ENCODE data around the gene RLF. TPM values are rescaled to one million over a fixed set of nuclear protein-coding genes. Genes with fewer than 3 reads are reported as not detected.
A peak's percentile ranks its signal among the peaks of the same experiment; 100 is the strongest.

RLF gene
- total and polyA plus RNA-seq, 10 of the 15 experiments (the other 5 are each of a cell fraction or from before 2014, with no cell fraction given) = 2.0 to 19.8 (median 8.7) TPM

- in situ Hi-C loops (cut with MboI) = no loop called here
- no peak for ATAC-seq
- no peaks in the 10 kb centered on the region for H3K4me1 ChIP-seq (ENCODE audit: control insufficient read depth, insufficient read depth, low read length)
- no peaks in the 10 kb centered on the region for H3K9me3 ChIP-seq (replicated peaks; ENCODE audit: control insufficient read depth, insufficient read depth, low read length)
- no peaks in the 10 kb centered on the region for H3K27me3 ChIP-seq (replicated peaks in 1 of 2; ENCODE audit: control insufficient read depth in 2 of 2, insufficient read depth in 2 of 2, low read length in 1 of 2)
- RAD21 ChIA-PET (ENCODE audit: unreplicated experiment) = interaction anchor here (0.6 to 2.7 kb wide), 10 partner anchors 9 to 243 kb away, joined by 3 to 19 read pairs (median 4); no protein-coding TSS in a partner anchor
- H3K36me3 ChIP-seq (ENCODE audit: control insufficient read depth in 2 of 2, insufficient read depth in 2 of 2, low read length in 1 of 2) = no peaks in the 10 kb centered on the region
- H3K27ac ChIP-seq (ENCODE audit: control insufficient read depth, insufficient read depth) = peak overlapping the region; percentile 93
- H3K9ac ChIP-seq (ENCODE audit: control insufficient read depth, insufficient read depth, low read length) = peak overlapping the region; percentile 93
- SMC1A ChIA-PET (ENCODE audit: uncharacterized antibody, unreplicated experiment) = interaction anchor here (0.6 to 7.0 kb wide), 10 partner anchors 9 to 243 kb away, joined by 3 to 66 read pairs (median 4); no protein-coding TSS in a partner anchor
- H4K20me1 ChIP-seq (ENCODE audit: control insufficient read depth, insufficient read depth) = peaks cover 5% of the 10 kb centered on the region; the same call in 1 of the 2 replicates
- H2AFZ ChIP-seq (ENCODE audit: control insufficient read depth, low read depth, low read length) = no peak overlapping the region
- FAIRE-seq = no peak
- BruUV-seq (replicated peaks) = no TSS peak
- CTCF ChIA-PET = interaction anchor here (0.6 to 3.8 kb wide), 9 partner anchors 9 to 370 kb away, joined by 3 to 27 read pairs (median 6); no protein-coding TSS in a partner anchor
- peak overlapping the region; percentile 97 for H3K4me3 ChIP-seq
- H3K79me2 ChIP-seq (ENCODE audit: control insufficient read depth, insufficient read depth, low read length) = peaks cover 58% of the 10 kb centered on the region
- DNase-seq (ENCODE audit: low read depth, low spot score) = no peak
- WGBS (ENCODE audit: insufficient coverage, insufficient replicate concordance, low lambda C conversion rate, missing lambda C conversion rate) = under 1% methylated on average over 16 of the region's 16 CpGs
- POLR2A ChIA-PET = interaction anchor here (0.6 to 1.9 kb wide), 9 partner anchors 8 to 371 kb away, joined by 3 to 7 read pairs (median 5); no protein-coding TSS in a partner anchor
- H3K4me2 ChIP-seq (ENCODE audit: control insufficient read depth, insufficient read depth) = peak overlapping the region; percentile 92
- intact Hi-C loops (cut with micrococcal nuclease; ENCODE audit: unreplicated experiment) = loop anchor here (2.0 kb wide), 3 partner anchors 25 to 151 kb away; partner anchors contain the start of gene ZMPSTE24
- TF ChIP-seq CEBPZ (IDR thresholded peaks at IDR 0.05; ENCODE audit: low read depth, low read length) (no peak), USF2 (IDR thresholded peaks at IDR 0.05; ENCODE audit: borderline replicate concordance, low read depth, low read length) (no peak), POU2F2 (IDR thresholded peaks at IDR 0.05; ENCODE audit: borderline replicate concordance, low read depth, low read length) (no peak), HSF1 (IDR thresholded peaks at IDR 0.05; ENCODE audit: low read depth, low read length) (no peak), TAF1 (IDR thresholded peaks at IDR 0.05; ENCODE audit: borderline replicate concordance, low read depth, low read length) (no peak), ZNF207 (IDR thresholded peaks at IDR 0.05; ENCODE audit: borderline replicate concordance) (no peak), POLR2AphosphoS5 (IDR thresholded peaks at IDR 0.05; ENCODE audit: low read length) (no peak), MLLT1 (IDR thresholded peaks at IDR 0.05) (peak; percentile 99), RAD21 (IDR thresholded peaks at IDR 0.05; ENCODE audit: insufficient read depth, low read depth, low read length) (no peak), IRF3 (IDR thresholded peaks at IDR 0.05) (no peak), MXI1 (IDR thresholded peaks at IDR 0.05; ENCODE audit: low read depth, low read length) (no peak), NFYA (IDR thresholded peaks at IDR 0.05; ENCODE audit: borderline replicate concordance, low read depth, low read length) (no peak), SRF (IDR thresholded peaks at IDR 0.05; ENCODE audit: low read depth in 2 of 2, low read length in 2 of 2) (peak in 1 of 2 experiments; percentile 62; a peak in 1 of 4 replicates), CHD2 (IDR thresholded peaks at IDR 0.05; ENCODE audit: borderline replicate concordance, low read depth, low read length) (no peak)
Observed at GRCh38 chr1:40161888-40162397, 756 bp downstream of the RLF start.

Measured in GM12878 (cell line).